Neural cell (in vitro differentiated cells): ENCODE results near the gene MXD4.

Source experiments
- TAF1 ChIP-seq: IDR thresholded peaks from 2 replicates; pipeline ENCODE4 v1.6.1; 2012; ENCODE audit warnings: low read depth
- TF ChIP-seq, protein P1 (sequence below): fragments of 450-650 bp; IDR thresholded peaks from 2 replicates; pipeline ENCODE4 v1.5.1; 2014; ENCODE audit warnings: antibody characterized with exemption, mild to moderate bottlenecking, moderate library complexity; ENCODE audit not compliant: poor library complexity, severe bottlenecking

GRCh38 chr4:2248044-2248780, 13.7 kb downstream of the MXD4 start:
- TF ChIP-seq, protein P1, sequence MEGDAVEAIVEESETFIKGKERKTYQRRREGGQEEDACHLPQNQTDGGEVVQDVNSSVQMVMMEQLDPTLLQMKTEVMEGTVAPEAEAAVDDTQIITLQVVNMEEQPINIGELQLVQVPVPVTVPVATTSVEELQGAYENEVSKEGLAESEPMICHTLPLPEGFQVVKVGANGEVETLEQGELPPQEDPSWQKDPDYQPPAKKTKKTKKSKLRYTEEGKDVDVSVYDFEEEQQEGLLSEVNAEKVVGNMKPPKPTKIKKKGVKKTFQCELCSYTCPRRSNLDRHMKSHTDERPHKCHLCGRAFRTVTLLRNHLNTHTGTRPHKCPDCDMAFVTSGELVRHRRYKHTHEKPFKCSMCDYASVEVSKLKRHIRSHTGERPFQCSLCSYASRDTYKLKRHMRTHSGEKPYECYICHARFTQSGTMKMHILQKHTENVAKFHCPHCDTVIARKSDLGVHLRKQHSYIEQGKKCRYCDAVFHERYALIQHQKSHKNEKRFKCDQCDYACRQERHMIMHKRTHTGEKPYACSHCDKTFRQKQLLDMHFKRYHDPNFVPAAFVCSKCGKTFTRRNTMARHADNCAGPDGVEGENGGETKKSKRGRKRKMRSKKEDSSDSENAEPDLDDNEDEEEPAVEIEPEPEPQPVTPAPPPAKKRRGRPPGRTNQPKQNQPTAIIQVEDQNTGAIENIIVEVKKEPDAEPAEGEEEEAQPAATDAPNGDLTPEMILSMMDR, result no peak
- no peak for TF ChIP-seq TAF1
